ENCODE measurements around the gene RWDD4. TPM values are rescaled to one million over a fixed set of nuclear protein-coding genes. Genes with fewer than 3 reads are reported as not detected.

The RWDD4 gene
- total RNA-seq, 1 donor from 2014 or later, result 21.3 TPM

- no peaks in the 10 kb centered on the region for H3K4me1 Mint-ChIP-seq (ENCODE audit: low read depth)
- H3K36me3 Mint-ChIP-seq (ENCODE audit: low read depth), result no peaks in the 10 kb centered on the region
- H3K4me3 Mint-ChIP-seq (ENCODE audit: unreplicated experiment), result no peak overlapping the region
- no peak overlapping the region for H3K27ac Mint-ChIP-seq (ENCODE audit: unreplicated experiment)
- no peak for TF ChIP-seq CTCF (IDR thresholded peaks at IDR 0.05)
- DNase-seq (ENCODE audit: low spot score), result no peak
- peaks cover 4% of the 10 kb centered on the region for H3K27me3 Mint-ChIP-seq (ENCODE audit: low read depth)
- no peaks in the 10 kb centered on the region for H3K9me3 Mint-ChIP-seq (ENCODE audit: low read depth)
These were observed 41.9 kb downstream of the RWDD4 start for GRCh38 chr4:183617075-183617474.

GRCh38 chr4:183612329-183613250, 46.4 kb downstream of the RWDD4 start:
- Mint-ChIP-seq H3K4me3 (ENCODE audit: unreplicated experiment) (no peak overlapping the region), H3K9me3 (ENCODE audit: low read depth) (no peaks in the 10 kb centered on the region), H3K27me3 (ENCODE audit: low read depth) (peaks cover 4% of the 10 kb centered on the region), H3K36me3 (ENCODE audit: low read depth) (no peaks in the 10 kb centered on the region), H3K4me1 (ENCODE audit: low read depth) (peaks cover 13% of the 10 kb centered on the region), H3K27ac (ENCODE audit: unreplicated experiment) (no peak overlapping the region)
- TF ChIP-seq CTCF (IDR thresholded peaks at IDR 0.05), result no peak
- DNase-seq (ENCODE audit: low spot score), result no peak

GRCh38 chr4:183611210-183611830, 47.7 kb downstream of the RWDD4 start:
- Mint-ChIP-seq H3K9me3 (ENCODE audit: low read depth) (no peaks in the 10 kb centered on the region), H3K36me3 (ENCODE audit: low read depth) (no peaks in the 10 kb centered on the region), H3K4me1 (ENCODE audit: low read depth) (peaks cover 13% of the 10 kb centered on the region), H3K27ac (ENCODE audit: unreplicated experiment) (no peak overlapping the region), H3K4me3 (ENCODE audit: unreplicated experiment) (no peak overlapping the region), H3K27me3 (ENCODE audit: low read depth) (peaks cover 4% of the 10 kb centered on the region)
- no peak for DNase-seq (ENCODE audit: low spot score)
- no peak for TF ChIP-seq CTCF (IDR thresholded peaks at IDR 0.05)

- Mint-ChIP-seq H3K9me3 (ENCODE audit: low read depth) (no peaks in the 10 kb centered on the region), H3K27ac (ENCODE audit: unreplicated experiment) (peak overlapping the region; percentile 68), H3K36me3 (ENCODE audit: low read depth) (no peaks in the 10 kb centered on the region), H3K4me1 (ENCODE audit: low read depth) (peaks cover 13% of the 10 kb centered on the region), H3K27me3 (ENCODE audit: low read depth) (peaks cover 4% of the 10 kb centered on the region), H3K4me3 (ENCODE audit: unreplicated experiment) (no peak overlapping the region)
- no peak for DNase-seq (ENCODE audit: low spot score)
- no peak for TF ChIP-seq CTCF (IDR thresholded peaks at IDR 0.05)
These were observed 48.4 kb downstream of the RWDD4 start for GRCh38 chr4:183610613-183611012.

- DNase-seq (ENCODE audit: low spot score), result no peak
- peaks cover 4% of the 10 kb centered on the region for H3K27me3 Mint-ChIP-seq (ENCODE audit: low read depth)
- no peaks in the 10 kb centered on the region for H3K36me3 Mint-ChIP-seq (ENCODE audit: low read depth)
- H3K9me3 Mint-ChIP-seq (ENCODE audit: low read depth), result no peaks in the 10 kb centered on the region
- TF ChIP-seq CTCF (IDR thresholded peaks at IDR 0.05), result no peak
- H3K4me1 Mint-ChIP-seq (ENCODE audit: low read depth), result peaks cover 13% of the 10 kb centered on the region
- no peak overlapping the region for H3K27ac Mint-ChIP-seq (ENCODE audit: unreplicated experiment)
- H3K4me3 Mint-ChIP-seq (ENCODE audit: unreplicated experiment), result no peak overlapping the region
These were observed 49.0 kb downstream of the RWDD4 start for GRCh38 chr4:183610033-183610432.
